Uterus (tissue), 2 donors: ENCODE data around the gene SMIM33.

ENCODE experiments used
- POLR2A ChIP-seq, 2 donors: fragments of 450-650 bp; IDR thresholded peaks; one replicate each; pipeline ENCODE4 v1.6.1; 2016; ENCODE audit warnings: antibody characterized with exemption in 2 of 2, mild to moderate bottlenecking in 1 of 2, moderate library complexity in 1 of 2
- TF ChIP-seq, protein P1 (sequence below), 4 experiments: fragments of 200-600 bp in 2 of 4; fragments of 450-650 bp in 2 of 4; sonication (generic) in 2 of 4; IDR thresholded peaks; one replicate each; pipeline ENCODE4 v1.5.1; 2016 to 2019; ENCODE audit warnings: antibody characterized with exemption in 4 of 4, mild to moderate bottlenecking in 2 of 4, moderate library complexity in 1 of 4

DNA sequence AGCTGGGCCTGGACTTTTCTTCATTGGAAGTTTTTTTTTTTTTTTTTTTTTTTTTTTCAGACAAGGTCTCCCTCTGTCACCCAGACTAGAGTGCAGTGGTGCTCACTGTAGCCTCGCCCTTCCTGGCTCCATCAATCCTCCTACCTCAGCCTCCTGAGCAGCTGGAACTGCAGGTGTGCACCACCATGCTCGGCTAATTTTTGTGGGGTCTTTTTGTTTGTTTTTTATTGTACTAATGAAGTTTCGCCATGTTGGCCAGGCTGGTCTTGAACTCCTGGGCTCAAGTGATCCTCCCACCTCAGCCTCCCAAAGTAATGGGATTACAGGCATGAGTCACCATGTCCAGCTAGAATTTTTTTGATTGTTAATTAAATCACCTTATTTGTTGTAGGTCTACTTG, 35.1 kb upstream of the SMIM33 start:
- TF ChIP-seq, protein P1, sequence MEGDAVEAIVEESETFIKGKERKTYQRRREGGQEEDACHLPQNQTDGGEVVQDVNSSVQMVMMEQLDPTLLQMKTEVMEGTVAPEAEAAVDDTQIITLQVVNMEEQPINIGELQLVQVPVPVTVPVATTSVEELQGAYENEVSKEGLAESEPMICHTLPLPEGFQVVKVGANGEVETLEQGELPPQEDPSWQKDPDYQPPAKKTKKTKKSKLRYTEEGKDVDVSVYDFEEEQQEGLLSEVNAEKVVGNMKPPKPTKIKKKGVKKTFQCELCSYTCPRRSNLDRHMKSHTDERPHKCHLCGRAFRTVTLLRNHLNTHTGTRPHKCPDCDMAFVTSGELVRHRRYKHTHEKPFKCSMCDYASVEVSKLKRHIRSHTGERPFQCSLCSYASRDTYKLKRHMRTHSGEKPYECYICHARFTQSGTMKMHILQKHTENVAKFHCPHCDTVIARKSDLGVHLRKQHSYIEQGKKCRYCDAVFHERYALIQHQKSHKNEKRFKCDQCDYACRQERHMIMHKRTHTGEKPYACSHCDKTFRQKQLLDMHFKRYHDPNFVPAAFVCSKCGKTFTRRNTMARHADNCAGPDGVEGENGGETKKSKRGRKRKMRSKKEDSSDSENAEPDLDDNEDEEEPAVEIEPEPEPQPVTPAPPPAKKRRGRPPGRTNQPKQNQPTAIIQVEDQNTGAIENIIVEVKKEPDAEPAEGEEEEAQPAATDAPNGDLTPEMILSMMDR (IDR thresholded peaks at IDR 0.05) = no peak
- no peak for TF ChIP-seq POLR2A (IDR thresholded peaks at IDR 0.05)
